Breast epithelium (tissue), 4 donors: Measurements from ENCODE around the gene RNF141. TPM values are rescaled to one million over a fixed set of nuclear protein-coding genes. Genes with fewer than 3 reads are reported as not detected.

Experiments used
- DNase-seq, 2 donors: peaks; one replicate each; pipeline ENCODE4 v3.0.0-alpha.2; 2019; ENCODE audit warnings: low spot score in 2 of 2
- H3K27ac ChIP-seq, 2 donors: fragments of 200-600 bp; sonication (generic) in 1 of 2; one replicate each; pipeline ENCODE4 v1.5.1; 2016 to 2019; ENCODE audit warnings: mild to moderate bottlenecking in 1 of 2
- H3K27me3 ChIP-seq, 2 donors: fragments of 200-600 bp; sonication (generic) in 1 of 2; one replicate each; pipeline versions ENCODE4 v1.5.1 to v1.6.0; 2017 to 2019; ENCODE audit warnings: control low read depth in 1 of 2, mild to moderate bottlenecking in 1 of 2
- H3K36me3 ChIP-seq: fragments of 200-600 bp; one replicate; pipeline ENCODE4 v1.5.1; 2019
- H3K4me1 ChIP-seq, 2 donors: fragments of 200-600 bp; sonication (generic); one replicate each; pipeline ENCODE4 v1.5.1; 2016 to 2019; ENCODE audit warnings: control low read depth in 1 of 2
- H3K4me3 ChIP-seq, 3 donors: fragments of 200-600 bp; sonication (generic); 1 replicate in 2 of 3; 2 replicates in 1 of 3; pipeline ENCODE4 v1.5.1; 2016 to 2019; ENCODE audit warnings: mild to moderate bottlenecking in 3 of 3, moderate library complexity in 2 of 3
- H3K9me3 ChIP-seq, 2 donors: fragments of 200-600 bp; sonication (generic) in 1 of 2; one replicate each; pipeline ENCODE4 v1.5.1; 2016 to 2019; ENCODE audit warnings: control low read depth in 1 of 2
- POLR2A ChIP-seq: fragments of 450-650 bp; IDR thresholded peaks from one replicate; pipeline ENCODE4 v1.6.1; 2016; ENCODE audit warnings: antibody characterized with exemption, mild to moderate bottlenecking, moderate library complexity
- POLR2AphosphoS5 ChIP-seq, 3 donors: sonication (generic); formaldehyde crosslinking; IDR thresholded peaks; one replicate each; pipeline ENCODE4 v1.6.1; 2017; ENCODE audit warnings: antibody characterized with exemption in 3 of 3
- intact Hi-C: fragments of 100-400 bp; cut with DNase I; formaldehyde crosslinking; loops from one replicate; pipeline ENCODE4 v1.15.1; 2023; ENCODE audit warnings: low total_unique reads
- total RNA-seq, 3 donors: library from RNA; depleted of rRNA; stranded (reverse); fragments of >200 nt; gene quantifications; one replicate each; pipeline ENCODE4 v1.1.0, GENCODE V29; 2016
- TF ChIP-seq, protein P1 (sequence below), 3 donors: fragments of 450-650 bp; IDR thresholded peaks; one replicate each; pipeline ENCODE4 v1.5.1; 2016 to 2017; ENCODE audit warnings: antibody characterized with exemption in 3 of 3, mild to moderate bottlenecking in 3 of 3, moderate library complexity in 3 of 3

Gene RNF141
- total RNA-seq, 3 donors from 2014 or later, result 31.1 to 54.1 (median 45.8) TPM

DNA sequence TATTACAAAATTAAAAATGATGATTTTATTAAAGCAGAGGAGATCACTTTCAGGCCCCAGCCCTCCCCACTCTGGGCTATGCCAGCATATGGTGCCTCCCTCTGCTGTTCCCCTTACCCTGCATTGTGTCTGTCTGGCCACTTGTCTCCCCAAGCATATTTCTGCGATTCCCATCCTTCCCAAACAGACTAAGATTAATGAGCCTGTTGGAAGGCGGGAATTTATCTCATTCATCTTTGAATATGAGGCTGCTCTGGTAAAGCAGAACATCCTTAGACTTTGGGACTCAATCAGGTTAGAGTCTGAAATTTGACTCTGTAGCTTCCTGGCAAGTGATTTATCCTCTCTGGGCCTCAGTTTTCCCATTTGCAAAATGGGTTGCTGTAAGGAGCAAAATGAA is 60.2 kb downstream of the RNF141 start:
- no peak for DNase-seq
- intact Hi-C loops, result no loop called here
- no peak overlapping the region for H3K27ac ChIP-seq
- no peak overlapping the region for H3K4me3 ChIP-seq
- no peaks in the 10 kb centered on the region for H3K4me1 ChIP-seq
- no peaks in the 10 kb centered on the region for H3K27me3 ChIP-seq
- no peaks in the 10 kb centered on the region for H3K9me3 ChIP-seq
- no peaks in the 10 kb centered on the region for H3K36me3 ChIP-seq
- TF ChIP-seq POLR2AphosphoS5 (IDR thresholded peaks at IDR 0.05) (no peak), POLR2A (no peak)
- TF ChIP-seq, protein P1, sequence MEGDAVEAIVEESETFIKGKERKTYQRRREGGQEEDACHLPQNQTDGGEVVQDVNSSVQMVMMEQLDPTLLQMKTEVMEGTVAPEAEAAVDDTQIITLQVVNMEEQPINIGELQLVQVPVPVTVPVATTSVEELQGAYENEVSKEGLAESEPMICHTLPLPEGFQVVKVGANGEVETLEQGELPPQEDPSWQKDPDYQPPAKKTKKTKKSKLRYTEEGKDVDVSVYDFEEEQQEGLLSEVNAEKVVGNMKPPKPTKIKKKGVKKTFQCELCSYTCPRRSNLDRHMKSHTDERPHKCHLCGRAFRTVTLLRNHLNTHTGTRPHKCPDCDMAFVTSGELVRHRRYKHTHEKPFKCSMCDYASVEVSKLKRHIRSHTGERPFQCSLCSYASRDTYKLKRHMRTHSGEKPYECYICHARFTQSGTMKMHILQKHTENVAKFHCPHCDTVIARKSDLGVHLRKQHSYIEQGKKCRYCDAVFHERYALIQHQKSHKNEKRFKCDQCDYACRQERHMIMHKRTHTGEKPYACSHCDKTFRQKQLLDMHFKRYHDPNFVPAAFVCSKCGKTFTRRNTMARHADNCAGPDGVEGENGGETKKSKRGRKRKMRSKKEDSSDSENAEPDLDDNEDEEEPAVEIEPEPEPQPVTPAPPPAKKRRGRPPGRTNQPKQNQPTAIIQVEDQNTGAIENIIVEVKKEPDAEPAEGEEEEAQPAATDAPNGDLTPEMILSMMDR (IDR thresholded peaks at IDR 0.05), result no peak

GRCh38 chr11:10480026-10480425 is 61.0 kb downstream of the RNF141 start:
- DNase-seq, result peak in 1 of 2 donors; percentile 3
- intact Hi-C loops, result no loop called here
- Histone ChIP-seq H3K27me3 (no peaks in the 10 kb centered on the region), H3K4me1 (no peaks in the 10 kb centered on the region), H3K9me3 (no peaks in the 10 kb centered on the region), H3K27ac (no peak overlapping the region), H3K36me3 (no peaks in the 10 kb centered on the region), H3K4me3 (no peak overlapping the region)
- TF ChIP-seq, protein P1 (IDR thresholded peaks at IDR 0.05), result no peak
- TF ChIP-seq POLR2A (no peak), POLR2AphosphoS5 (IDR thresholded peaks at IDR 0.05) (no peak)

DNA sequence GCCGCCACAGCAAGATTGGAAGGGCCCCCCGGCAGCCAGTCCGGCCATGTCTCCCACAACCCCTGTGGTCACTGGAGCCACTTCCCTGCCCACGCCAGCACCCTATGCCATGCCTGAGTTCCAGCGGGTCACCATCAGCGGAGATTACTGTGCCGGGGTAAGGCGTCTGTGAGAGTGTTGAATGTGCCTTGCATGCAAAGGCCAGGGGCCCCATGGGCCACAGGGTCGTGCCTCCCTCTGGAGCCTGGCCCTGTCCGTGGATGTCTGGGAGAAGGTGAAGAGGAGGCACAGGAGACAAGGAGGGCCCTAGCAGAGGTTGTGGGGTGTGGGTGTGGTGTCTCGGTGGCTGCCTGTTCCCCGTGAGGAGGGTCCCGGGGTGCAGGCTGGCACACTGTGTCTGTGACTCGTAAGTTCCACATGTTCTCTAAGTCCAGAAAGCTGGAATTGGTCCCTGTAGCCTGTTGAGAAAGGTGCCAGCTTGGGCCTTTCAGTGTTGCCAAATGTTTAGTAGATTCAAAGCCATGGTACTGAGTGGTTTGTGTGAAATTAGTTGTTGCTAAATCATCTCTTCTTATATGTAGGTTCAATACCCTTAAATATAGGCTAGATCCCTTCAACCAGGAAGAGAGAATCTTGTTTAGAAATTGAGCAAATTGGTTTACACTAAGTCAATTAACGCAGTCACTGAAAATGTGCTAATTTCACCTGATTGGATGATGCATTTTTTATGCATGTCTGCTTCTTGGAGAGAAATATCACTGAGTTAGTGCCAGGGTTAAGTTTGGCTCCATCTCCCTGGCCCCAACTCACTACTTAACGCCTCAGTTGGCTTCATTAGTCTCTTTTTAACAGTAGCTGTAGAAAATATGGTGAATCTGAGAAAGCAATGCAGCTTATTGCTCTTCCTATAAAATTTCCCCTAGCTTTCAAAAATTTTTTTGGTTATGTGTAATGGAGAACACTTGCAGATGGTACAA is 62.1 kb downstream of the RNF141 start:
- H3K27ac ChIP-seq, result no peak overlapping the region
- no peaks in the 10 kb centered on the region for H3K36me3 ChIP-seq
- H3K4me3 ChIP-seq, result no peak overlapping the region
- H3K27me3 ChIP-seq, result no peaks in the 10 kb centered on the region
- peak in 1 of 2 donors; percentile 12 for DNase-seq
- intact Hi-C loops, result no loop called here
- H3K4me1 ChIP-seq, result no peaks in the 10 kb centered on the region
- TF ChIP-seq POLR2AphosphoS5 (IDR thresholded peaks at IDR 0.05) (no peak), POLR2A (no peak)
- TF ChIP-seq, protein P1 (IDR thresholded peaks at IDR 0.05), result no peak
- no peaks in the 10 kb centered on the region for H3K9me3 ChIP-seq

DNA sequence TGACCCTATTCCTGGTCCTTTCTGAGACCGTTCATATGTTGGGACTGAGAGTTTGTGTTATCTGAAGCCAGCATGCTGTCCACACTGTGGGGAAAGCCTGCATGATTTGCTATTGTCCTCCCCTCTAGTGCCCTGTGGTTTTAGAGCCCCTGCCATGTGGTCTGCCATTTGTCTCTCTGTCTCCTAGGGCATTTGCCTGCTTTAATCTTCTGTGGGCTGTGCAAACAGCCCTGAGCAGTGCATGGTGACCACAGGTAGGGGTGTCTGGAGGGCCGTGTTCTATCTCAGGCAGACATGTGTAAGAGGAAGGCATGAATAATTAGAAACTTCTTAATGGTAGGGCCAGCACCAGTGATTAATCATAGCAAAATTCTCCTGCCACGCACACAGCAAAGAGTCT is 62.9 kb downstream of the RNF141 start:
- TF ChIP-seq POLR2A (no peak), POLR2AphosphoS5 (IDR thresholded peaks at IDR 0.05) (no peak)
- TF ChIP-seq, protein P1 (IDR thresholded peaks at IDR 0.05), result no peak
- no peaks in the 10 kb centered on the region for H3K36me3 ChIP-seq
- H3K27ac ChIP-seq, result no peak overlapping the region
- H3K9me3 ChIP-seq, result no peaks in the 10 kb centered on the region
- DNase-seq, result peak in 1 of 2 donors; percentile 9
- H3K4me1 ChIP-seq, result no peaks in the 10 kb centered on the region
- no peaks in the 10 kb centered on the region for H3K27me3 ChIP-seq
- no peak overlapping the region for H3K4me3 ChIP-seq
- intact Hi-C loops, result no loop called here

- H3K27me3 ChIP-seq, result no peaks in the 10 kb centered on the region
- no peak overlapping the region for H3K4me3 ChIP-seq
- no peak overlapping the region for H3K27ac ChIP-seq
- TF ChIP-seq POLR2A (no peak), POLR2AphosphoS5 (IDR thresholded peaks at IDR 0.05) (no peak)
- TF ChIP-seq, protein P1 (IDR thresholded peaks at IDR 0.05), result no peak
- DNase-seq, result peak in 1 of 2 donors; percentile 25
- no peaks in the 10 kb centered on the region for H3K36me3 ChIP-seq
- H3K4me1 ChIP-seq, result no peaks in the 10 kb centered on the region
- intact Hi-C loops, result no loop called here
- H3K9me3 ChIP-seq, result no peaks in the 10 kb centered on the region
Observed at GRCh38 chr11:10477690-10478046, 63.3 kb downstream of the RNF141 start.
